Measurements from ENCODE around the gene FAAP100. TPM values are rescaled to one million over a fixed set of nuclear protein-coding genes. Genes with fewer than 3 reads are reported as not detected.

The FAAP100 gene
- total RNA-seq, 2 experiments from 2014 or later, result 33.5 to 39.7 TPM

DNA sequence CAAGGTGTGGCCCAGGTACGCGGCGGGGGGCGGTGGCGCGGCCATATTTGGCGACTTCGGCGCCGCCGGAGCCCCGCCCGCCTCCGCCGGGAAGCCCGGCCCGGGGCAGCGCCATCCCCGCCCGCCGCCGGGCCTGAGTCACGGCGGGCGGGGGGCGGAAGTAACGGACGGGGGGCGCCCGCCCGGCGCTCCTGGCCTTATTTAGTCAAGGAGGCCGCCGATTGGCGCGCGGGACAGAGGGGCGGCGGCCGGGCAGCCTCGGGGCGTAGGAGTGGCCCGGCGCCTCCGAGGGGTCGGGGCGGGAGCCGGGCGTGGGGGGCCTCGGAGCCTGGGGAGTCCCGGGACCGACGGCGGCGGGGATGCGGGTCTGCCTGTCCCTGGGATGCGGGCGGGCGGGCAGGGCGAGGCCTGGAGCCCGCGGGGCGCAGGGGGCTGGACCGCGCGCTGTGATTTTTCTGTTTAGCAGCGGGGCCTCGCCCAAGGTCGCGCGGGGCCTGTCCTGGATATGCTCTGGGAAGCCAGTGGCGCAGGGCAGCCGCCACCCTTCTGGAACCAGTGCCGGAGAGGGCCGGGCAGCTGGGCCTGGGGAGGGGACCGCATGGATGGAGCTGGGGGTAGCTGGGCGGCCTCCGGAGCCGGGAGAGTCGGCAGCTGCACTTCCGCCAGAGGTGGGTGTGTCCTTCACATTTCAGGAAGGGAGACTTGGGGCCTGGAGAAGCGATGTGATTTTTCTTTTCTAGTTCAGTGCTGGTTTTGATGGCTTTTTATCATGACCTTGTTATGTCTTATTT, 37.2 kb downstream of the FAAP100 start:
- DNase-seq, result peak; percentile 80
- no peaks in the 10 kb centered on the region for H3K27me3 Mint-ChIP-seq
- intact Hi-C loops (cut with micrococcal nuclease), result loop anchor here (2.0 kb wide), 1 partner anchor 346 kb away; the partner anchor contains the start of gene P4HB
- peaks cover 20% of the 10 kb centered on the region for H3K4me1 Mint-ChIP-seq (ENCODE audit: low read depth)
- CTCF ChIA-PET, result interaction anchor here (1.0 kb wide), 1 partner anchor 262 kb away, joined by 3 read pairs; no protein-coding TSS in a partner anchor
- H3K4me3 Mint-ChIP-seq, result peak overlapping the region; percentile 92
- peak overlapping the region; percentile 88 for H3K27ac Mint-ChIP-seq
- POLR2A ChIA-PET, result interaction anchor here (1.2 to 1.8 kb wide), 2 partner anchors 30 to 37 kb away, joined by 5 to 14 read pairs; partner anchors contain the start of gene FAAP100
- H3K36me3 Mint-ChIP-seq, result peaks cover 24% of the 10 kb centered on the region
- no peaks in the 10 kb centered on the region for H3K9me3 Mint-ChIP-seq

DNA sequence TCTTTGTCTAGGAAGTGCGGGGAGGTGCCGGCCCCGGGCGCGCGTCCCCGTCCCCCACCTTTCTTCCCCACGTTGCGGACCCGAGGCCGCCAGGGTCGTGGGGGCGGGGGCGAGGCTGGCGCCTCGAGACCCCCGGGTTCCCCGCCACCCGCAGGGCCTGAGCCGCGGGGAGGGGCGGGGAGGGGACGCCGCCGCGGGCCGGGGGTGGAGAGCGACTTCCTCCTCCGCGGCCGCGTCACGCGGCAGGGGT, 37.7 kb downstream of the FAAP100 start:
- POLR2A ChIA-PET, result interaction anchor here (1.2 kb wide), 1 partner anchor 30 kb away, joined by 5 read pairs; no protein-coding TSS in a partner anchor
- CTCF ChIA-PET, result interaction anchor here (1.3 kb wide), 1 partner anchor 38 kb away, joined by 4 read pairs; the partner anchor contains the start of gene FAAP100
- peaks cover 29% of the 10 kb centered on the region for H3K36me3 Mint-ChIP-seq
- peaks cover 24% of the 10 kb centered on the region for H3K4me1 Mint-ChIP-seq (ENCODE audit: low read depth)
- no peaks in the 10 kb centered on the region for H3K27me3 Mint-ChIP-seq
- intact Hi-C loops (cut with micrococcal nuclease), result loop anchor here (2.0 kb wide), 1 partner anchor 346 kb away; the partner anchor contains the start of gene P4HB
- DNase-seq, result no peak
- H3K27ac Mint-ChIP-seq, result peak overlapping the region; percentile 83
- H3K4me3 Mint-ChIP-seq, result peak overlapping the region; percentile 82
- no peaks in the 10 kb centered on the region for H3K9me3 Mint-ChIP-seq

- peak; percentile 65 for DNase-seq
- POLR2A ChIA-PET, result interaction anchor here (1.2 kb wide), 2 partner anchors 29 to 169 kb away, joined by 3 to 5 read pairs; partner anchors contain the start of genes ARL16 and HGS
- H3K4me1 Mint-ChIP-seq (ENCODE audit: low read depth), result peaks cover 29% of the 10 kb centered on the region
- peak overlapping the region; percentile 82 for H3K4me3 Mint-ChIP-seq
- intact Hi-C loops (cut with micrococcal nuclease), result loop anchor here (1.0 to 2.0 kb wide), 4 partner anchors 39 to 347 kb away; partner anchors contain the start of genes BAHCC1, FAAP100 and P4HB
- peaks cover 34% of the 10 kb centered on the region for H3K36me3 Mint-ChIP-seq
- no peaks in the 10 kb centered on the region for H3K27me3 Mint-ChIP-seq
- no peaks in the 10 kb centered on the region for H3K9me3 Mint-ChIP-seq
- H3K27ac Mint-ChIP-seq, result peak overlapping the region; percentile 92
- CTCF ChIA-PET, result interaction anchor here (1.3 kb wide), 1 partner anchor 39 kb away, joined by 4 read pairs; the partner anchor contains the start of gene FAAP100
Measured at GRCh38 chr17:81513753-81514488, 38.2 kb downstream of the FAAP100 start.

- intact Hi-C loops (cut with micrococcal nuclease), result loop anchor here (1.0 to 2.0 kb wide), 3 partner anchors 39 to 118 kb away; partner anchors contain the start of genes BAHCC1 and FAAP100
- Mint-ChIP-seq H3K4me3 (peak overlapping the region; percentile 82), H3K4me1 (ENCODE audit: low read depth) (peaks cover 33% of the 10 kb centered on the region), H3K36me3 (peaks cover 39% of the 10 kb centered on the region), H3K27me3 (no peaks in the 10 kb centered on the region), H3K9me3 (no peaks in the 10 kb centered on the region), H3K27ac (peak overlapping the region; percentile 92)
- ChIA-PET POLR2A (interaction anchor here (0.8 to 1.5 kb wide), 4 partner anchors 23 to 170 kb away, joined by 3 to 5 read pairs (median 4); partner anchors contain the start of genes ARL16 and HGS), CTCF (interaction anchor here (0.6 to 1.3 kb wide), 3 partner anchors 29 to 1404 kb away, joined by 3 to 4 read pairs (median 4); partner anchors contain the start of gene FAAP100)
- peak; percentile 82 for DNase-seq
Measured at GRCh38 chr17:81513372-81513752, 38.8 kb downstream of the FAAP100 start.

- Mint-ChIP-seq H3K27ac (peak within 1 kb of the TSS; percentile 92), H3K27me3 (no peaks in the 10 kb centered on the region), H3K4me1 (ENCODE audit: low read depth) (peaks cover 30% of the 10 kb centered on the region), H3K36me3 (peaks cover 39% of the 10 kb centered on the region), H3K9me3 (no peaks in the 10 kb centered on the region), H3K4me3 (peak within 1 kb of the TSS; percentile 89)
- ChIA-PET POLR2A (interaction anchor here (0.8 to 1.5 kb wide), 4 partner anchors 24 to 171 kb away, joined by 3 to 4 read pairs (median 3); partner anchors contain the start of genes ARL16, FAAP100 and HGS), CTCF (interaction anchor here (0.6 to 1.3 kb wide), 3 partner anchors 28 to 1404 kb away, joined by 3 to 4 read pairs (median 4); partner anchors contain the start of gene FAAP100)
- intact Hi-C loops (cut with micrococcal nuclease), result loop anchor here (1.0 to 2.0 kb wide), 3 partner anchors 40 to 117 kb away; partner anchors contain the start of genes BAHCC1 and FAAP100
- peak; percentile 93 for DNase-seq
Measured at GRCh38 chr17:81512562-81513371, 39.4 kb downstream of the FAAP100 start, which contains the start of gene ACTG1. TSS of gene ACTG1 (minus strand) at chr17:81512799. CDS start at chr17:81512354, 445 bp downstream.

DNA sequence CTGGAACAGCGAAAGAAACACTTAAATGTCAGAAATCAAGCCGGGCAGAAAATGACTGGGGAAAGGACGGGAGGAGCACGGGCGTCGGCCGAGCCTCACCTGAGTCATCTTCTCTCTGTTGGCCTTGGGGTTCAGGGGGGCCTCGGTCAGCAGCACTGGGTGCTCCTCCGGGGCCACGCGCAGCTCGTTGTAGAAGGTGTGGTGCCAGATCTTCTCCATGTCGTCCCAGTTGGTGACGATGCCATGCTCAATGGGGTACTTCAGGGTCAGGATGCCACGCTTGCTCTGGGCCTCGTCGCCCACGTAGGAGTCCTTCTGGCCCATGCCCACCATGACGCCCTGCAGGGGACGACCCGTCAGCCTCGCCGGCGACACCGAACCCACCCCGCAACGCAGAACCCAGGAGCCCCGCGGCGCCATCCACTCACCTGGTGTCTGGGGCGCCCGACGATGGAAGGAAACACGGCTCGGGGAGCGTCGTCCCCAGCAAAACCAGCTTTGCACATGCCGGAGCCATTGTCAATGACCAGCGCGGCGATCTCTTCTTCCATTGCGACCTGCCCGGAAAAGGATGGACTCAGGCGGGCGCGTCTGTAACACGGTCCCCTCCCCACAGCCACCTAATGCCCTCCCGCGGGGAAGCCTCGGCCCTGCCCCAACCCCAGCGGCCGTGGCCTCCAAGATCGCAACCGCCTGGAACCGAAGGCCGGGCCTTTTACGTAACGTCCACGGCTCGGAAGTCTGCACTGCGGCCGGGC, 40.2 kb downstream of the FAAP100 start:
- CTCF ChIA-PET, result interaction anchor here (1.0 to 1.7 kb wide), 3 partner anchors 27 to 220 kb away, joined by 3 to 4 read pairs (median 3); no protein-coding TSS in a partner anchor
- DNase-seq, result peak; percentile 42
- intact Hi-C loops (cut with micrococcal nuclease), result loop anchor here (2.0 kb wide), 2 partner anchors 41 to 89 kb away; partner anchors contain the start of gene FAAP100
- H3K27ac Mint-ChIP-seq, result peak overlapping the region; percentile 86
- peaks cover 32% of the 10 kb centered on the region for H3K4me1 Mint-ChIP-seq (ENCODE audit: low read depth)
- peak overlapping the region; percentile 89 for H3K4me3 Mint-ChIP-seq
- no peaks in the 10 kb centered on the region for H3K27me3 Mint-ChIP-seq
- no peaks in the 10 kb centered on the region for H3K9me3 Mint-ChIP-seq
- H3K36me3 Mint-ChIP-seq, result peaks cover 41% of the 10 kb centered on the region
- POLR2A ChIA-PET, result interaction anchor here (1.1 to 1.5 kb wide), 4 partner anchors 24 to 153 kb away, joined by 3 to 4 read pairs (median 4); partner anchors contain the start of gene FAAP100

DNA sequence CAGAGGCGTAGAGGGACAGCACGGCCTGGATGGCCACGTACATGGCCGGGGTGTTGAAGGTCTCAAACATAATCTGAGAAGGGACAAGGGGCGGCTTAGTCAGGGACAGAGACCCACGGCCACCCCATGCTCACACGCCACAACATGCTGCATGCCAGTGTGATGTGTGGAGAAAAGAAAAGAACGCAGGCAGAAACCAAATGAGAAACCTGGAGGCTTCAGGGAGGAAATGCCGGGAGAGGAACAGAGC, 40.7 kb downstream of the FAAP100 start:
- Mint-ChIP-seq H3K4me1 (ENCODE audit: low read depth) (peaks cover 28% of the 10 kb centered on the region), H3K36me3 (peaks cover 41% of the 10 kb centered on the region)
- CTCF ChIA-PET, result interaction anchor here (1.0 to 1.7 kb wide), 3 partner anchors 27 to 219 kb away, joined by 3 to 4 read pairs (median 3); no protein-coding TSS in a partner anchor

DNA sequence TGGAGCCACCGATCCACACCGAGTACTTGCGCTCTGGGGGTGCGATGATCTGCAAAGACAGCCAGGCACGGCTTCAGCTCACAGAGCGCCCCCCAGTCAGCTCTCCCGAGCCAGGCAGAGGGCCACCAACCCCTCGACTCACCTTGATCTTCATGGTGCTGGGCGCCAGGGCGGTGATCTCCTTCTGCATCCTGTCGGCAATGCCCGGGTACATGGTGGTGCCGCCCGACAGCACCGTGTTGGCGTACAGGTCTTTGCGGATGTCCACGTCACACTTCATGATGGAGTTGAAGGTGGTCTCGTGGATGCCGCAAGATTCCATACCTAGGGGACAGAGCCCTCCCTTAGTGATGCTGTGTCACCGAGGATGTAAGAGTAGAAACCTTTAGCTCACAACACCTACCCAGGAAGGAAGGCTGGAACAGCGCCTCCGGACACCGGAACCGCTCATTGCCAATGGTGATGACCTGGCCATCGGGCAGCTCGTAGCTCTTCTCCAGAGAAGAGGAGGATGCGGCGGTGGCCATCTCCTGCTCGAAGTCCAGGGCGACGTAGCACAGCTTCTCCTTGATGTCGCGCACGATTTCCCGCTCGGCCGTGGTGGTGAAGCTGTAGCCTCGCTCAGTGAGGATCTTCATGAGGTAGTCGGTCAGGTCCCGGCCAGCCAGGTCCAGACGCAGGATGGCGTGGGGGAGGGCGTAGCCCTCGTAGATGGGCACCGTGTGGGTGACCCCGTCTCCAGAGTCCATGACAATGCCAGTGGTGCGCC, 41.2 kb downstream of the FAAP100 start:
- intact Hi-C loops (cut with micrococcal nuclease), result no loop called here
- H3K36me3 Mint-ChIP-seq, result peaks cover 41% of the 10 kb centered on the region
- ChIA-PET CTCF (interaction anchor here (1.0 to 1.7 kb wide), 3 partner anchors 26 to 219 kb away, joined by 3 to 4 read pairs (median 3); no protein-coding TSS in a partner anchor), POLR2A (interaction anchor here (0.8 to 1.2 kb wide), 5 partner anchors 22 to 154 kb away, joined by 3 to 5 read pairs (median 3); partner anchors contain the start of gene FAAP100)
- H3K4me1 Mint-ChIP-seq (ENCODE audit: low read depth), result peaks cover 23% of the 10 kb centered on the region
- no peaks in the 10 kb centered on the region for H3K27me3 Mint-ChIP-seq
- DNase-seq, result peak; percentile 60
- H3K27ac Mint-ChIP-seq, result peak overlapping the region; percentile 86
- no peaks in the 10 kb centered on the region for H3K9me3 Mint-ChIP-seq
- peak overlapping the region; percentile 89 for H3K4me3 Mint-ChIP-seq

More for the DNA sequence above, 40.7 kb downstream of the FAAP100 start:
- peak overlapping the region; percentile 86 for H3K27ac Mint-ChIP-seq
- peak overlapping the region; percentile 89 for H3K4me3 Mint-ChIP-seq
- intact Hi-C loops (cut with micrococcal nuclease), result no loop called here
- no peak for DNase-seq
- H3K27me3 Mint-ChIP-seq, result no peaks in the 10 kb centered on the region
- H3K9me3 Mint-ChIP-seq, result no peaks in the 10 kb centered on the region
- POLR2A ChIA-PET, result interaction anchor here (0.8 to 1.2 kb wide), 4 partner anchors 27 to 154 kb away, joined by 3 to 4 read pairs (median 3); partner anchors contain the start of gene FAAP100

GRCh38 chr17:81509972-81510784, 42.0 kb downstream of the FAAP100 start:
- Mint-ChIP-seq H3K36me3 (peaks cover 41% of the 10 kb centered on the region), H3K27me3 (no peaks in the 10 kb centered on the region), H3K4me3 (peak overlapping the region; percentile 89), H3K9me3 (no peaks in the 10 kb centered on the region), H3K4me1 (ENCODE audit: low read depth) (peaks cover 19% of the 10 kb centered on the region), H3K27ac (peak overlapping the region; percentile 86)
- POLR2A ChIA-PET, result interaction anchor here (1.1 to 1.2 kb wide), 2 partner anchors 21 to 42 kb away, joined by 3 to 5 read pairs; partner anchors contain the start of gene FAAP100
- DNase-seq, result peak; percentile 29
- intact Hi-C loops (cut with micrococcal nuclease), result no loop called here
- CTCF ChIA-PET, result interaction anchor here (1.7 kb wide), 1 partner anchor 25 kb away, joined by 4 read pairs; no protein-coding TSS in a partner anchor

Measured in activated CD4-positive, alpha-beta memory T cell treated with anti-CD3 and anti-CD28 coated beads for 36 hours (primary cell).